ENCODE data around the gene HMGA1.

HMGA1 gene

DNA sequence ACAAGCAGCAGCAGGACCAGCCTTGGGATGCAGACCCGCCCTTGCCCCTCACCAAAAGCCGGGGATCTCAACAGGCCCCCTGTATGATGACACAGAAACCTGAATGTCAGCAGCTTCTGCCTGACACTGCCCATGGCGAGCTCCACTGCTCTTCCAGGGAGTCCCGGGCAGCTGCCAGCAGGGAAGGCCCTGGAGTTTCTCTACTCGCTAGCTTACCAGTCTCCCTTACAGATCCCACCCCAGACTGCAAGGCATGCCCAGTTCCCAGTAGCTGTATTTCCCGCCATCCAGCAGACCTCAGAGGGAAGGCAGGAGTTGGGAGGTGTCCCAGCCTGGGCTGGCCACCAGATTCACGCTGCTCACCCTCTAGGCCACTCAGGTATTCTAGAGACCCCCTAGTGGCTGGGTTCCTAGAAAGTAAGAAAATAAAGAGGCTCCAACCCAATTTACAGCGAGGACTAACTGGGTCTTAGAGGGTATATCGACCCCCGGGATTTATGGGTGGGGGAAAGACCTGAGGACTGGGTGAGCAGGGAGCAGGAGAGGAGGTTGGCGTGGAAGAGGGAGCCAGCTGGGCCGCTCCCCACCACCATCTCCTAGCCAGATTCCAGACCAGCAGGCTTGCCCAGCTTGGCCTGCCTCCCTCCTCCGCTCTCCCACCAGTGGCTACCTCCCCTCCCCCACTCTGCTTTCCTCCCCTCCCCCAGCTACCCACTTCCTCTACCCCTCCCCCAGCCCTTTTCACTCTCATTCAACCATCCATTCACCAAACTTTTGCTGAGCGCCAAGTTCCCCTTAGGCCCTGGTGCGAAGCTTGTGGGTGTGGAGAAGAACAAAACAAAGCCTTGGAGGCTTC lies 9.7 kb upstream of the HMGA1 start:
- TF ChIP-seq, protein P1, sequence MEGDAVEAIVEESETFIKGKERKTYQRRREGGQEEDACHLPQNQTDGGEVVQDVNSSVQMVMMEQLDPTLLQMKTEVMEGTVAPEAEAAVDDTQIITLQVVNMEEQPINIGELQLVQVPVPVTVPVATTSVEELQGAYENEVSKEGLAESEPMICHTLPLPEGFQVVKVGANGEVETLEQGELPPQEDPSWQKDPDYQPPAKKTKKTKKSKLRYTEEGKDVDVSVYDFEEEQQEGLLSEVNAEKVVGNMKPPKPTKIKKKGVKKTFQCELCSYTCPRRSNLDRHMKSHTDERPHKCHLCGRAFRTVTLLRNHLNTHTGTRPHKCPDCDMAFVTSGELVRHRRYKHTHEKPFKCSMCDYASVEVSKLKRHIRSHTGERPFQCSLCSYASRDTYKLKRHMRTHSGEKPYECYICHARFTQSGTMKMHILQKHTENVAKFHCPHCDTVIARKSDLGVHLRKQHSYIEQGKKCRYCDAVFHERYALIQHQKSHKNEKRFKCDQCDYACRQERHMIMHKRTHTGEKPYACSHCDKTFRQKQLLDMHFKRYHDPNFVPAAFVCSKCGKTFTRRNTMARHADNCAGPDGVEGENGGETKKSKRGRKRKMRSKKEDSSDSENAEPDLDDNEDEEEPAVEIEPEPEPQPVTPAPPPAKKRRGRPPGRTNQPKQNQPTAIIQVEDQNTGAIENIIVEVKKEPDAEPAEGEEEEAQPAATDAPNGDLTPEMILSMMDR (IDR thresholded peaks at IDR 0.05): no peak

DNA sequence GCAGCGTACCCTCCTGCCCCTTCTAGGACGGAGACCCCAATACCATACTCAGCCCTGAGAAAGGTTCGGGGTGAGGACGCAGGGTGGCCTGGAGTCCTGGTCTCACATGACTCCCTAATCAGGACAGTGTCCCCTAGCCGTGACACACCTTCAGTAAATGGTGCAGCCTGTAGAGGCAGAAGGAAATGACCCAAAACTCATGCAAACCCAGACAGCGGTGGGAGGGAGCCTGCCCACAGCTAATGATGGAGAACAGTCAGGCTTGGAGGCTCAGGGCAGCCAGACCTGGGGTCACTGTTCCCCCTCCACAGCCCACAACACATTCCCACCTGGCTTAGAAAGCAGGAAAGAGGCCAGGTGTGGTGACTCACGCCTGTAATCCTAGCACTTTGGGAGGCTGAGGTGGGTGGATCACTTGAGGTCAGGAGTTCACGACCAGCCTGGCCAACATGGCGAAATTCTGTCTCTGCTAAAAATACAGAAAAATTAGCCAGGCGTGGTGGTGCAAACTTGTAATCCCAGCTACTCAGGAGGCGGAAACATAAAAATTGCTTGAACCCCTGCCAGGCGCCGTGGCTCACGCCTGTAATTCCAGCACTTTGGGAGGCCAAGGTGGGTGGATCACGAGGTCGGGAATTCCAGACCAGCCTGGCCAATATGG lies 8.8 kb upstream of the HMGA1 start:
- TF ChIP-seq, protein P1 (IDR thresholded peaks at IDR 0.05): no peak

DNA sequence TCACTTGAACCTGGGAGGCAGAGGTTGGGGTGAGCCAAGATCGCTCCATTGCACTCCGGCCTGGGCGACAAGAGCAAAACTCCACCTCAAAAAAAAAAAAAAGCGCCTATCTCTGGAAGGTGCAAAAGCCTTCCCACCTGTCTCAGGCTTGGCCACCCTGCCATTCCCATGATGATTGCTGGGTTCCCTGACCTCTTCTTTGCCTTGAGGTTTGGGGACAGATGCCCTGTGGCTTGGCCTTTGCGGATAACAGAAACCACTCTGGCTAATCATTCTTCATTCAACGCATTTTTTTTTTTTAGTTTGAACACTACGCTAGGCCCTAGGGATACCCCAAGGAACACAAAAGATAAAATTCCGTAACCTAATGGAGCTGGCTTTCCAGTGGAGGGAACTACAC lies 6.8 kb upstream of the HMGA1 start:
- TF ChIP-seq, protein P1 (IDR thresholded peaks at IDR 0.05): no peak

DNA sequence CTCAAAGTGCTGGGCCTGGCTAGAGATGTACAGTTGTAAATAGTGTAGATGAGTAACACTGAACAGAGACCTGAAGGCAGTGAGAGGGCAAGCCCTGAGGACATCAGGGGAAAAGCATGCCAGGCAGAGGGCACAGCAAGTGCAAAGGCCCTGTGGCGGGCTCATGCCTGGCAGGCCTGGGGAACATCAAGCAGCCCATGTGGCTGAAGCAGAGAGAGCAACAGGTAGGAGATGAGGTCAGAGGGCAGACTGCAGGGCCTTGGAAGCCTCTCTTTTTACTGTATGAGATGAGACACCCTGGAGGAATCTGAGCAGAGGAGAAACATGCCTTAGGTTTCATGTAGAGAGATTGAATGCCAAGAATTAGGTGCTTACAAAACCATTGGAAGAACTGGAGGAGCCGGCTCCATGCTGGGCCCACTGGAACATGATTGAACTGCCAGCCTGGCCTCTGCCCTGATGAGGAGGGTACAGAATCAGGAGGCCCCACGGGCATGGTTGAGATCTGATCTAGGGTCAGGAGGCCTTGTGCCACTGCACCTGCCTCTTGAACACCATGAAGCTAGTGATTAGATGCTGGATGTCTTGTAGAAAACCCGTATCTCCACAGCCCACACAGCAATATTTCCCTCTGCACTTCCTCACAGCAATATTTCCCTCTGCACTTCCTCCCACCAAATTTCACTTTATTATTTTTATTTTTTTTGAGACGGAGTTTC lies 5.9 kb upstream of the HMGA1 start:
- TF ChIP-seq, protein P1 (IDR thresholded peaks at IDR 0.05): no peak

DNA sequence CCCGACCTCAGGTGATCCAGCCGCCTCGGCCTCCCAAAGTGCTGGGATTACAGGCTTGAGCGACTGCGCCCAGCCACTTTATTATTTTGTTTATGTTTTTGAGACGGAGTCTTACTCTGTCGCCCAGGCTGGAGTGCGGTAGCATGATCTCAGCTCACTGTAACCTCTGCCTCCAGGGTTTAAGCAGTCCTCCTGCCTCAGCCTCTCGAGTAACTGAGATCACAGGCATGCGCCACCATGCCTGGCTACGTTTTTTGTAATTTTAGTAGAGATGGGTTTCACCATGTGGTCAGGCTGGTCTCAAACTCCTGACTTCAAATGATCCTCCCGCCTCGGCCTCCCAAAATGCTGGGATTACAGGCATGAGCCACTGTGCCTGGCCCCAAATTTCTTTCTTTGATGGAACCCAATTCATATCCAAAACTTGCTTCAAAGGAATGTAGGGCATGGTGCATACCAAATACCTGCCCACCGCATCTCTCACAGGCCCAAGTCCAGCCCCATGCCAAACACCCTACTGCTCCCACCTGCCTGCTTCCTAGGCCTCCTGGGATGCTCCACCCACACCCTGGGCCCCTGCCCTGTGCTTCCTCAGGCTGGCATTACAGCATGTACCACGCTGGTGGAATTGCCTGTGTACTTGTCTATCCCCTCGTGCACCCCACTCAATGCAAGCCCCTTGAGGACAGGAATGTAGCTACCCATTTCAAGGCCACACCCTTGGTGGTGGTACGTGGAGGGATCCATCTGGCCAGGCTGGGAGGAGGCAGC lies 4.9 kb upstream of the HMGA1 start:
- TF ChIP-seq, protein P1 (IDR thresholded peaks at IDR 0.05): no peak

DNA sequence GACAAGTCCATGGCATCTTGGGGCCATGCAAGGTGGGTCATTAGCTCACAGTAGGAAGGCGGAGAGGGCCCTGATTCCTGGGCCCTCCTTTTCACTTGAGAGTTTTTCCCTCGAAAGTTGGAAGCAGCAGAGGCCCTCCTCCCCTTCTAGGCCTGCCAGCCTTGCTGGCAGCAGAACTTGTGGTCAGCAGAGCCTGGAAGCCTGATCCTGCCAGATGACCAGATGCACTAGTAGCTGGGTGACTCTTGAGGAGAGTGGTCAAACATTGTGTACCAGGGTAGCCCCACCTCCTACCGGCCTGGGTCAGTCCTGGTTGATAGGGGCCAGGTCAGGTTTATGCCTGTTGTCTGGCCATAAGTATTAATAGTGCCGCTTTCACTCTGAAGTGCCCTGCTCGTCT lies 3.8 kb upstream of the HMGA1 start:
- TF ChIP-seq, protein P1 (IDR thresholded peaks at IDR 0.05): no peak

DNA sequence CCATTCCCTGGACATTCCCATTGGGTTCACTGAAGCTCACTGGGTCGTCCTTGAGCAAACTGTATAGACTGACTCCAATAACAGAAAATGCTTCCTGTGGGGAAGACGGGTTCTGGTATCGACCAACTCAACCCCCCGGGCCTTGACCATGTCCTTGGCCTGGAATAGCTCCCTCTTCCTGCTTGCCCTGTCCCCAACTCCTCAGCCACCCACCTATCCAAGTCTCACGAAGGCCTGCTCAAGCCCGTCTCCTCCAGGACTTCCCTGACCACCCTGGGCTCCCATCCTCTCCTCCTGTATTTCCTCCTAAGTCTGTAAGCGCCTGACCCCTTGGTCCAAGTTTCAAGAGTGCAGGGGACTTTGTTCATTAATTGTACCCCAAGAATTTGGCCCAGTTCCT lies 2.8 kb upstream of the HMGA1 start:
- TF ChIP-seq, protein P1 (IDR thresholded peaks at IDR 0.05): no peak
